ENCODE results near the gene RLN3.
A peak's percentile ranks its signal among the peaks of the same experiment; 100 is the strongest.

RLN3 gene

GRCh38 chr19:14027856-14028450 is at the start of gene RLN3:
TSS of gene RLN3 (plus strand) at chr19:14028148. CDS start at chr19:14028205, 57 bp downstream.
- Mint-ChIP-seq H3K9me3 (no peaks in the 10 kb centered on the region), H3K27ac (no peak within 1 kb of the TSS)

GRCh38 chr19:13978351-13979243 is 49.4 kb upstream of the RLN3 start:
- H3K27ac Mint-ChIP-seq = no peak overlapping the region
- H3K36me3 Mint-ChIP-seq (ENCODE audit: low read depth) = peaks cover 36% of the 10 kb centered on the region
- H3K4me1 Mint-ChIP-seq (ENCODE audit: low read depth) = peaks cover 36% of the 10 kb centered on the region
- H3K4me3 Mint-ChIP-seq = no peak overlapping the region
- peak; percentile 60 for DNase-seq
- H3K27me3 Mint-ChIP-seq = no peaks in the 10 kb centered on the region
- H3K9me3 Mint-ChIP-seq = no peaks in the 10 kb centered on the region

More at GRCh38 chr19:14027856-14028450, at the start of gene RLN3:
- no peak for DNase-seq
- Mint-ChIP-seq H3K36me3 (ENCODE audit: low read depth) (peaks cover 9% of the 10 kb centered on the region), H3K4me3 (no peak within 1 kb of the TSS), H3K27me3 (no peaks in the 10 kb centered on the region), H3K4me1 (ENCODE audit: low read depth) (peaks cover 22% of the 10 kb centered on the region)

GRCh38 chr19:13979244-13979615 is 48.7 kb upstream of the RLN3 start:
- Mint-ChIP-seq H3K4me3 (no peak overlapping the region), H3K27me3 (no peaks in the 10 kb centered on the region), H3K27ac (peak overlapping the region; percentile 57), H3K4me1 (ENCODE audit: low read depth) (peaks cover 35% of the 10 kb centered on the region), H3K9me3 (no peaks in the 10 kb centered on the region), H3K36me3 (ENCODE audit: low read depth) (peaks cover 32% of the 10 kb centered on the region)
- no peak for DNase-seq

GRCh38 chr19:13979686-13980085 is 48.3 kb upstream of the RLN3 start:
- H3K4me1 Mint-ChIP-seq (ENCODE audit: low read depth) = peaks cover 36% of the 10 kb centered on the region
- H3K27me3 Mint-ChIP-seq = no peaks in the 10 kb centered on the region
- DNase-seq = no peak
- peaks cover 28% of the 10 kb centered on the region for H3K36me3 Mint-ChIP-seq (ENCODE audit: low read depth)
- peak overlapping the region; percentile 57 for H3K27ac Mint-ChIP-seq
- no peaks in the 10 kb centered on the region for H3K9me3 Mint-ChIP-seq
- no peak overlapping the region for H3K4me3 Mint-ChIP-seq

GRCh38 chr19:13980340-13980739 is 47.6 kb upstream of the RLN3 start:
- peaks cover 41% of the 10 kb centered on the region for H3K4me1 Mint-ChIP-seq (ENCODE audit: low read depth)
- no peak for DNase-seq
- H3K9me3 Mint-ChIP-seq = no peaks in the 10 kb centered on the region
- H3K4me3 Mint-ChIP-seq = no peak overlapping the region
- H3K36me3 Mint-ChIP-seq (ENCODE audit: low read depth) = peaks cover 27% of the 10 kb centered on the region
- no peak overlapping the region for H3K27ac Mint-ChIP-seq
- H3K27me3 Mint-ChIP-seq = no peaks in the 10 kb centered on the region

GRCh38 chr19:13981021-13981420 is 46.9 kb upstream of the RLN3 start:
- H3K27me3 Mint-ChIP-seq = no peaks in the 10 kb centered on the region
- H3K9me3 Mint-ChIP-seq = no peaks in the 10 kb centered on the region
- H3K36me3 Mint-ChIP-seq (ENCODE audit: low read depth) = peaks cover 21% of the 10 kb centered on the region
- H3K27ac Mint-ChIP-seq = no peak overlapping the region
- peaks cover 48% of the 10 kb centered on the region for H3K4me1 Mint-ChIP-seq (ENCODE audit: low read depth)
- no peak for DNase-seq
- no peak overlapping the region for H3K4me3 Mint-ChIP-seq

- no peak overlapping the region for H3K4me3 Mint-ChIP-seq
- no peaks in the 10 kb centered on the region for H3K27me3 Mint-ChIP-seq
- H3K9me3 Mint-ChIP-seq = no peaks in the 10 kb centered on the region
- peaks cover 16% of the 10 kb centered on the region for H3K36me3 Mint-ChIP-seq (ENCODE audit: low read depth)
- DNase-seq = no peak
- no peak overlapping the region for H3K27ac Mint-ChIP-seq
- peaks cover 53% of the 10 kb centered on the region for H3K4me1 Mint-ChIP-seq (ENCODE audit: low read depth)
Measured at GRCh38 chr19:13981467-13981866, 46.5 kb upstream of the RLN3 start.

- H3K27ac Mint-ChIP-seq = no peak overlapping the region
- peaks cover 57% of the 10 kb centered on the region for H3K4me1 Mint-ChIP-seq (ENCODE audit: low read depth)
- no peak overlapping the region for H3K4me3 Mint-ChIP-seq
- DNase-seq = no peak
- H3K9me3 Mint-ChIP-seq = no peaks in the 10 kb centered on the region
- peaks cover 15% of the 10 kb centered on the region for H3K36me3 Mint-ChIP-seq (ENCODE audit: low read depth)
- H3K27me3 Mint-ChIP-seq = no peaks in the 10 kb centered on the region
Measured at GRCh38 chr19:13981988-13982501, 45.9 kb upstream of the RLN3 start.

- DNase-seq = no peak
- Mint-ChIP-seq H3K36me3 (ENCODE audit: low read depth) (peaks cover 18% of the 10 kb centered on the region), H3K9me3 (no peaks in the 10 kb centered on the region), H3K27me3 (no peaks in the 10 kb centered on the region), H3K4me3 (no peak overlapping the region), H3K27ac (peak overlapping the region; percentile 73), H3K4me1 (ENCODE audit: low read depth) (peaks cover 65% of the 10 kb centered on the region)
Measured at GRCh38 chr19:13982773-13983172, 45.2 kb upstream of the RLN3 start.

- Mint-ChIP-seq H3K4me3 (no peak overlapping the region), H3K36me3 (ENCODE audit: low read depth) (peaks cover 19% of the 10 kb centered on the region), H3K27me3 (no peaks in the 10 kb centered on the region), H3K4me1 (ENCODE audit: low read depth) (peaks cover 66% of the 10 kb centered on the region), H3K9me3 (no peaks in the 10 kb centered on the region), H3K27ac (peak overlapping the region; percentile 73)
- DNase-seq = peak; percentile 66
Measured at GRCh38 chr19:13983213-13983889, 44.6 kb upstream of the RLN3 start.

GRCh38 chr19:13984186-13984585 is 43.8 kb upstream of the RLN3 start:
- H3K4me1 Mint-ChIP-seq (ENCODE audit: low read depth) = peaks cover 74% of the 10 kb centered on the region
- no peak for DNase-seq
- peaks cover 27% of the 10 kb centered on the region for H3K36me3 Mint-ChIP-seq (ENCODE audit: low read depth)
- H3K27me3 Mint-ChIP-seq = no peaks in the 10 kb centered on the region
- peak overlapping the region; percentile 74 for H3K27ac Mint-ChIP-seq
- no peaks in the 10 kb centered on the region for H3K9me3 Mint-ChIP-seq
- H3K4me3 Mint-ChIP-seq = no peak overlapping the region

- peaks cover 34% of the 10 kb centered on the region for H3K36me3 Mint-ChIP-seq (ENCODE audit: low read depth)
- H3K4me3 Mint-ChIP-seq = peak overlapping the region; percentile 44
- H3K4me1 Mint-ChIP-seq (ENCODE audit: low read depth) = peaks cover 77% of the 10 kb centered on the region
- DNase-seq = no peak
- H3K27ac Mint-ChIP-seq = peak overlapping the region; percentile 97
- no peaks in the 10 kb centered on the region for H3K27me3 Mint-ChIP-seq
- H3K9me3 Mint-ChIP-seq = no peaks in the 10 kb centered on the region
Measured at GRCh38 chr19:13984875-13985741, 42.8 kb upstream of the RLN3 start.

- DNase-seq = no peak
- Mint-ChIP-seq H3K9me3 (no peaks in the 10 kb centered on the region), H3K27me3 (no peaks in the 10 kb centered on the region), H3K36me3 (ENCODE audit: low read depth) (peaks cover 38% of the 10 kb centered on the region), H3K4me1 (ENCODE audit: low read depth) (peaks cover 78% of the 10 kb centered on the region), H3K4me3 (peak overlapping the region; percentile 67), H3K27ac (peak overlapping the region; percentile 97)
Measured at GRCh38 chr19:13985771-13986347, 42.1 kb upstream of the RLN3 start.
